IPS-NIHi11 (cell line): Measurements from ENCODE around the gene NPDC1.

ENCODE experiments used
- DNase-seq: peaks from one replicate; pipeline ENCODE4 v3.0.0; 2012; ENCODE audit warnings: mixed read lengths, low spot score

NPDC1 gene

GRCh38 chr9:137055385-137056364 lies 9.7 kb upstream of the NPDC1 start:
- peak; percentile 53 for DNase-seq

DNA sequence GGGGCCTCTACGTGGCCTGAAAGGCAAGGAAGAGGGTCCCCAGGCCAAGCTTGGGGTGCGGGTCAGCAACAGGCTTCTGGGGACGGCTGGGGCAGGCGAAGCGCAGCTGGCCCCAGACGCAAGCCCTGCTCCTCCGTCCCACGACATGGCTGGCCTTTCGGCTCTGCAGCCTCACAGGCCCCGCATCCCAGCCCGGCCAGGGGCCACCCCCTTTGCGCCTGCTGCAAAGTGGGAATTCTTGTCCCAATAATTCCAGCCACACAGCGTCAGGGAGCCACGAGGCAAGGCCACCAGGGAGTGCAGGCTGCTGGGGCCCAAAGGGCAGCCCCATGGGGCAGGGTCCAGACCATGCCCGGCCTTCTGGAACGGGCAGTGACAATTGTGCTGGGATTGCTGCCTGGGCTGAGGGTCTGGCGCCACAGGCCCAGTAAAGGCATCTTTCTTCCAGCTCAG lies 9.0 kb upstream of the NPDC1 start:
- DNase-seq = no peak

DNA sequence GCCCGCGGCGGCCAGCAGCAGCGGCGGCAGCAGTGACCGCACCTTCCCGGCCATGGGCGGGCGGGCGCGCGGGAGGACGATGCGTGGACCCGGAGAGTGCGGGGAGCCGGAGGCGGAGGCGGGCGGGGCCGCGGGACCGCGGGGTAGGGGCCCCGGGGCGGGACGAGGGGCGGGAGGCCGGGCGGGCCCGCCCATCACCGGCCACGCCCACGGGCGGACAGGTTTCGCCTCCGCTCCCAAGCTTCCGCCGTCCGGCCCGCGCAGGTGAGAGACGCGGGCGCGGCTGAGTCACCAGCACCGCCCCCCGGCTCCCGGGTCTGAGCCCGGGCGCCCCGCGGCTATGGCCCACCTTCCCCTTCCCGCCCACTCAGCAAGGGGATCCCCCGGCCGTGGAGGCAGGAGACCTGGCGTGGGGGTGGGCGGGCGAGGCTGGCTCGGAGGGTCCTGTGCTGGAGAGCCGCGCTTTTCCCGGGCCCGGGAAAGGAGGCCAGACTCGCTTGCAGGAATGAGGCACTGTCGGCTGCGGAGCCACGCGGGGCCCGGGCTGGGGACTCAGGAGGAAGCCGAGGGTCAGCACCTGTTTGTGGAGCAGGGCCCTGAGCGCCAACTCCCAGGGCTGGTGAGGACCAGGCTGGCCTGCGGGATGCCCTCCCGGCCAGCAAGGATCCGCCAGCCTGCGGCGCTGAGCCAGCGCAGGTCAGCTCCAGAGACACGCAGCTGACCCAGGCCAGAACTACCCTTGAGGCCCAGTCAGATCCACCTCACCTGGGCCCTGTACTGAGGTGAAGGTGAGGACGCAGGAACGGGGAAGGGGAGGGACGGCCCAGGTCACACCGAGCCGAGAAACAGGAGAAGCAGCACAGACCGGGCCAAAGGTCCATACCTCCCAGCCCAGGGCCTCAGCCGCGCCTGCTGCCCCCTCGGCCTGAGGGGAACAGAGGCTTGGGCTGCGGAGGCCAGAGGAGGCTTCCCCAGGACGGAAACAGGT lies 8.3 kb upstream of the NPDC1 start, which contains the start of gene ENTPD2:
Gene ENTPD2, minus strand, starts transcription at position 118 of the 988 bp plus-strand sequence. Its CDS starts 64 bp downstream, at position 54.
- DNase-seq = peak; percentile 85

- peak; percentile 58 for DNase-seq
Measured at GRCh38 chr9:137052998-137053943, 7.3 kb upstream of the NPDC1 start.

GRCh38 chr9:137052293-137052692 lies 6.3 kb upstream of the NPDC1 start:
- DNase-seq = no peak

DNA sequence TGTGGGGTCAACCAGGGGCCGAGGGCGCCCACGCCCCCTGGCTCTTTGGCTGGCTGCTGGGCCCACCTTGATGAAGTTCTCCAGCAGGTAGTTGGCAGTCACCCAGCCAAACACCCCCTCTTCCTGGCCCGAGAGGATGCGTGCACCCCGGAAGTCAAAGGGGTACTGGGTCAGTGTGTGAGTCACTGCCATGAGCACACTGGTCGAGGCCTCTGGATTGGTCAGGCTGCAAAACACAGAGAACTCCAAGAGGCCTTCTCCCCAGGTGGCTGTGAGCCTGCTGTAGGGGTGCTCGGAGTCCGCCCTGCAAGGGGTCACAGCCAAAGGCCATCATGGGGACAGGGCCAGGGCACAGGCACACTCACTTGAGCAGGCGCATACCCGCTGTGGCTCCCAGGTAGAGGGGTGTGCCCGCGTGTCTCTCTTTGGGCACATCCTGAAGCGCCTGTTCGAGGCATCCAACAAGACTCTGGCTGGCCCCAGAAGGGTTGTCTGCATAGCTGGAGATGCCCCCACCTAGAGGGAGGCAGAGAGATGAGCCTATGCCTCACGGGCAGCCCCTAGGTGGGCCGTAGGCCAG lies 5.3 kb upstream of the NPDC1 start:
- DNase-seq = no peak

DNA sequence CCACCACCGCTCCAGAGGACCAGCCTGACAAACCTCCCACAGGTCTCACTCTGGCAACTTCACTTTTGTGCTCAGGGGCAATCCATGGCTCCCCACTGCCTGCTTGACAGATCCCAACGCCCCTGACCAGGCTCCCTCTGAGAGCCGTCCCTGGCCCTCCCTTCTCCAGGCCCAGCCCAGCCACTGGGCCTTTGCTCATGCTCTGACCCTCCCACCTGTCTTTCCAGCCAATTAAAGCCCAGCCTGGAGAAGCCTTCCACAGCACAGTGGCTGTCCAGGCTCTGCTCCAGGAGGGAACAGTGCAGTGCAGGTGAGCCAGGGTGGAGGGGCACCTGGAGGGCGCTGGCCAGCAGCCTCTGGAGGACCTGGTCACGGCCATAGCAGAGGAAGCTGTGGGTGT lies 4.6 kb upstream of the NPDC1 start:
- DNase-seq = peak; percentile 35

- peak; percentile 71 for DNase-seq
Measured at GRCh38 chr9:137049544-137050449, 3.8 kb upstream of the NPDC1 start.

- DNase-seq = peak; percentile 74
Measured at GRCh38 chr9:137048655-137049543, 2.9 kb upstream of the NPDC1 start.

DNA sequence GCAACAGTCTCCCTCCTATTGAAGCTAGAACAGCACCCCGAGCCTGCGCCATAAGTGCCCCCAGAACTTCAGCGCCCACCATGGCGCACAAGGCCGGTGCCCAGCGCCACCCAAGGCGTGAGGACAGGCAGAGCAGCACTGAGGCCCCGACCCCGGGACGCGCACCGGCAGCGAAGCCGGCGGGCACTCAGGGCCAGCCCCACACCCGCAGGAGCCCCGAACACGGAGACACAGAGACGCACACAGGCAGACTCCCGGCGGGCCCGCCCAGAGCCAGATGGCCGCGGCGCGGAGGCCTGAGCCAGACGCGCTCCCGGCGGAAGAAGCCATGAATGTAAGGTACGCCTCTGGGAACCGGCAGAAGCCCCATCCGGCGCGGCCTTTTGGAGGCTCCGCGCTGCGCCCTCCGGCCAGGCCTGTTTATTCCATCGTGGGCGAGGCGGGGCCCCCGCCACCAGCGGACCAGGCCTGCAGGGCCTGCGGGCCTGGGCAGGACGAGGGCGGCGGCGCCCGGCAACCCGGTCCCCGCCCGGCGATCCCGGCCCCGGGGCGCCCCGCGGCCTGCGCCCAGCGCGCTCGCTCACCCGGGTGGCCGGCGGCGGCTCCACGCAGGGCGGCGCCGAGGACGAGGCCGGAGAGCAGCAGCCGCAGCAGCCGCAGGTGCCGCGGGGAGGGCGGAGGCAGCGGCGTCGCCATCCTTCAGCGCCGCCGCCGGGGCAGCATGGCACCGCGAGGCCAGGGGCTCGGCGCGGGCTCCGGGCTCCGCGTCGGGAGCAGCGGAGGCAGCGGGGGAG lies 486 bp downstream of the NPDC1 start:
- peak; percentile 69 for DNase-seq

DNA sequence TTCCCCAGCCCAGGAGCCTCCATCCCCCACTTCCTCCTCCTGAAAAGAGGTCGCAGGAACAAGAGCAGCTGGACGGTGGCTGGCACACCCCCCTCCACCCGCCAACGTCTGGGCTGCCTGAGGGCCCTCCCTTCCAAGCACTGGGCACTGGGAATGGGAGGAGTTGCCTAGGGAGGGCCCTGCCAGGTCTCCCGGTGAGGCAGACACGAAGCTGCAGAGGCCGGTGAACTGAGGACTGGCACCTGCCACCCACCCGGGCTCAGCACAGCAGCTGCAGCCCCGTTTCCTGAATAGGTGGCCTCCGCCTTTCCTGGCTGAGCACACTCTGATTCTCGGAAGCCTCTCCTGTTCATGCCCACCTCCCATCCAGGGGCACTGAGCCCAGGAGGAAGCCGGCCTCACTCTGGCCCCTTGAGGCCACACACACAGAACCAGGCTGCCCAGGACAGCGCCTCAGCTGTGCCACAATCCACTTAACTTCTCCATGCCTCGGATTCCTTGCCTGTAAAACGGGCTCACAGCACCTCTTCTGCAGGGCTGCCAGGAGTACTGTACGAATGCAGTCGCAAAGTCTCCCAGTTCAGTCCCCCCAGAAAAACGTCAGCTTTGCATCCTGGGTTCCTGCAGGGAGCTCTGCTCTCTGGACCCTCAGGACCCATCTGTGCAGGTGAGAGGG lies 1.3 kb downstream of the NPDC1 start:
- no peak for DNase-seq

DNA sequence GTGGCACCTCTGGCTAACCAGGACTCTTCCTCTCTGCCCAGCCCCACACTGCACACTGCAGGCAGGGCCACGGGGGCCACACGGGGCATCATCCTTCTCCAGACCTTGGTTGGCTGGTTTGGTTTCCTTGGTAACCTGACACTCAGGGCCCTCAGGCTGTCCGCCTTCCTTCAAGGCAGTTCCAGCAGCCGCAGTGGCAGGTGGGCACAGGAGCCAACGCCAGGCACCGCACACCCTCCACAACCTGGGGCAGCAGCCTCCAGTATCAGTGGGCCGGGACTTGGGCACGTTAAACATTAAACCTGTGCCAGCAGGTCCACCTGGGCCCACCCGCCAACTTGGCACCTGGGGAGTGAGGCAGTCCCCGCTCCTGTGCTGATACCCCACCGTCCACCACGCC lies 1.9 kb downstream of the NPDC1 start:
- no peak for DNase-seq

GRCh38 chr9:137042751-137043727 lies 2.9 kb downstream of the NPDC1 start:
- no peak for DNase-seq

DNA sequence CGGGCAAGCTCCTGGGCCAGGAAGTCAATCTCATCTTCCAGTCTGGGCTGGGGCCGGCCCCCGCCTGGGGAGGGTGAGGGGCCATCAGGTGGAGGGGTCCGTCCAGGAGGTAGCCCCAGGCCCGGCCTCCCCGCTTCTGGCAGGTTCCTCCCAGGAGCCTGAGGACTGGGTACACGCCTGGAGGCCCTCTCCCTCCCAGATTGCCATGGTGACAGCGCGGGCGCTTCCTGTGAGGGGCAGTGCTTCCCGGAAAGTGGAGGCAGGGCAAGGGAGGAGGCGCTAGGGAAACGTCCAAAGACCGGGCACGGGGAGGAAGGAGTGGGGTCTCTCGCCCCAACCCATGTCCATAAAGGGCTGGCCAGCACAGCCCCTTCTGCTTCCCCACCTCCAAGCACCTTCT lies 4.9 kb downstream of the NPDC1 start:
- no peak for DNase-seq

GRCh38 chr9:137040568-137040967 lies 5.4 kb downstream of the NPDC1 start:
- DNase-seq = no peak
